ENCODE measurements around the gene ARIH2. TPM values are rescaled to one million over a fixed set of nuclear protein-coding genes. Genes with fewer than 3 reads are reported as not detected.

ARIH2 gene
- total and polyA plus RNA-seq, 8 donors = 29.8 to 202 (median 51.5) TPM

DNA sequence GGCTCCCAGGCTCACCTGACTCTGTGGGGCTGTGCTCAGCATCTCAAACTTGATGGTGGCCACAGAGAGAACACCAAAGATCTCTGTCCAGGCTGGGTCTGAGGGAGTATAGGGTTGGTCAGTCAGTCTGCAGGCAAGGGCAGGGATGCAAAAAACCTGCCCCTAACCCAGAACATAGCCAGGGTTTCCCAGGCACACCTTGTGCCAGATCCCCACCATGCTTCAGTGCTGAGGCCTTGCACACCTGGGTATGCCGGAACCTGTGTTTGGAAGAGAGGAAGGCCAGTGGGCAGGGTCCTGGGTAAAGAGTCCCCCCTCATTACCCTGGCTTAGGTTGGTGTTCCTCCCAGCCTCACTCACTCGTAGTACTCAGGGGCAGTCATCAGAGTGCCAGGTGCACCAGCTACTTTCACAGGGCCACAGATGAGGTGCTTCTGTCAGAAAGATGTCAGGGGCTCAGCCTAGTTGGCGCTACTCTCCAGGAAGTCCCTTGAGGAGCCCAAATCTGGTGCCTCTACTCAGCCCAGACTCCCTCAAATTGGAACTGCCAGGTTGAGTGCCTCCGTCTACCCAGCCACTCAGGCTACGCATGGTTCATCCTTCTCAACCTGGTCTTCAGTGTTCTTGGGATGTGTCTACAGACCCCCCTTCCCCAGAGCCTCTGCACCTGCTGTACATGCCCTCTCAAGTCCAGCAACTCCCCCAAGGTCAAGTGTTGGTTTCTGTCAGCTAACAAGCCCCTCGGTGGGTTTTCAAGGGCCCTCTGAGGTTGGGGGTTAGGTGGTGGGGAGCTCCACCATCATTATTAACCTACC, 98.0 kb downstream of the ARIH2 start:
- peak overlapping the region in 3 of 5 donors; percentile 75 to 88 (median 86) for H3K27ac ChIP-seq
- whole genome bisulfite sequencing, 5 donors = 83 to 86% (median 85%) methylated on average over 5 to 6 of the region's 6 CpGs
- H3K27me3 ChIP-seq = no peaks in the 10 kb centered on the region
- intact Hi-C loops (cut with DNase I; ENCODE audit: low total_unique reads) = no loop called here
- no peaks in the 10 kb centered on the region for H3K9me3 ChIP-seq
- H3K4me1 ChIP-seq = peaks cover 39 to 67% (median 64%) of the 10 kb centered on the region in 4 donors
- H3K4me3 ChIP-seq = no peak overlapping the region
- peaks cover 22 to 53% (median 52%) of the 10 kb centered on the region in 4 donors for H3K36me3 ChIP-seq
- TF ChIP-seq EP300 (IDR thresholded peaks at IDR 0.05) (no peak), POLR2AphosphoS5 (IDR thresholded peaks at IDR 0.05) (no peak), POLR2A (IDR thresholded peaks at IDR 0.05) (no peak)
- TF ChIP-seq, protein P1, sequence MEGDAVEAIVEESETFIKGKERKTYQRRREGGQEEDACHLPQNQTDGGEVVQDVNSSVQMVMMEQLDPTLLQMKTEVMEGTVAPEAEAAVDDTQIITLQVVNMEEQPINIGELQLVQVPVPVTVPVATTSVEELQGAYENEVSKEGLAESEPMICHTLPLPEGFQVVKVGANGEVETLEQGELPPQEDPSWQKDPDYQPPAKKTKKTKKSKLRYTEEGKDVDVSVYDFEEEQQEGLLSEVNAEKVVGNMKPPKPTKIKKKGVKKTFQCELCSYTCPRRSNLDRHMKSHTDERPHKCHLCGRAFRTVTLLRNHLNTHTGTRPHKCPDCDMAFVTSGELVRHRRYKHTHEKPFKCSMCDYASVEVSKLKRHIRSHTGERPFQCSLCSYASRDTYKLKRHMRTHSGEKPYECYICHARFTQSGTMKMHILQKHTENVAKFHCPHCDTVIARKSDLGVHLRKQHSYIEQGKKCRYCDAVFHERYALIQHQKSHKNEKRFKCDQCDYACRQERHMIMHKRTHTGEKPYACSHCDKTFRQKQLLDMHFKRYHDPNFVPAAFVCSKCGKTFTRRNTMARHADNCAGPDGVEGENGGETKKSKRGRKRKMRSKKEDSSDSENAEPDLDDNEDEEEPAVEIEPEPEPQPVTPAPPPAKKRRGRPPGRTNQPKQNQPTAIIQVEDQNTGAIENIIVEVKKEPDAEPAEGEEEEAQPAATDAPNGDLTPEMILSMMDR (IDR thresholded peaks at IDR 0.05) = no peak
- DNase-seq = peak in 1 of 2 donors; percentile 7

DNA sequence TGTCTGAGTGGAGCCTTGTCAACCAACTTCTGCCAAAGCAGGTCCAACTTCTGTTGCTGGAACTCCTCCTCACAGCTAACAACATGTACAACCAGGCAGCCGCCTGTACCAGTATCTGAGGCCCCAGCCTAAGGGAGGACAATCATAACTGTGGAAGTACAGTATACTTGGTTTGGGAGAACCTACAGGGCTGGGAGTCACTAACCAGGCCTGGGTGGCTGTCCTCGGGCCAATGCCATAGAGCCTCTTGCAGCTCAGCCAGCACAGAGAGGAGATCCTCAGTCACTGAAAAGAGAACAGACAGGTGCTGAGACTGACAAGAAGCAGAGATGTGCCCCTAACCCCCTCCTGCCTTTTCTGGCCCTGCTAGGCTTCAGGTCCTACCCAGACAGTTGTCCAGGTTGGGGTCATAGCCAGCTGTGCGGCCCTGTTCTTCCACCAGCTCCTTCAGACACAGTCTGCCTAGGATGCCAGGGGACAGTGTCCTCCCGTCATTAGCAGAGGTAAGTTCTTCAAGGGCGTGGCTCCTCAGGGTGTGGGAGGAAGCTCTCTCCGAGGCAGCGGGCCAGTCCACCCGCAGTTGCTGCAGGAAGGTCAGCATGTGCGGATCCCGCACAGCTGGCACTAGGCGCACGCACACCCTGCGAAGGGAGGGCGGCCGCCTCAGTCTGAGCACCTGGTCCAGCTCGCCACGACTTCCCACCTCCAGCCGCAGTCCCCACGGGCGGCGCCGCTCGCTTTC, 98.8 kb downstream of the ARIH2 start:
- intact Hi-C loops (cut with DNase I; ENCODE audit: low total_unique reads) = no loop called here
- Histone ChIP-seq H3K27me3 (no peaks in the 10 kb centered on the region), H3K9me3 (no peaks in the 10 kb centered on the region), H3K4me3 (peak overlapping the region; percentile 57 to 96 (median 82)), H3K4me1 (peaks cover 35 to 60% (median 58%) of the 10 kb centered on the region in 4 donors), H3K27ac (peak overlapping the region; percentile 75 to 99 (median 88)), H3K36me3 (peaks cover 22 to 45% (median 45%) of the 10 kb centered on the region in 4 donors)
- 5 to 20% (median 8%) methylated on average over 6 to 23 of the region's 23 CpGs for WGBS, 5 donors
- no peak for DNase-seq
- TF ChIP-seq, protein P1 (IDR thresholded peaks at IDR 0.05) = no peak
- TF ChIP-seq EP300 (IDR thresholded peaks at IDR 0.05) = no peak
- TF ChIP-seq POLR2A (IDR thresholded peaks at IDR 0.05) = no peak
- no peak for TF ChIP-seq POLR2AphosphoS5 (IDR thresholded peaks at IDR 0.05)

DNA sequence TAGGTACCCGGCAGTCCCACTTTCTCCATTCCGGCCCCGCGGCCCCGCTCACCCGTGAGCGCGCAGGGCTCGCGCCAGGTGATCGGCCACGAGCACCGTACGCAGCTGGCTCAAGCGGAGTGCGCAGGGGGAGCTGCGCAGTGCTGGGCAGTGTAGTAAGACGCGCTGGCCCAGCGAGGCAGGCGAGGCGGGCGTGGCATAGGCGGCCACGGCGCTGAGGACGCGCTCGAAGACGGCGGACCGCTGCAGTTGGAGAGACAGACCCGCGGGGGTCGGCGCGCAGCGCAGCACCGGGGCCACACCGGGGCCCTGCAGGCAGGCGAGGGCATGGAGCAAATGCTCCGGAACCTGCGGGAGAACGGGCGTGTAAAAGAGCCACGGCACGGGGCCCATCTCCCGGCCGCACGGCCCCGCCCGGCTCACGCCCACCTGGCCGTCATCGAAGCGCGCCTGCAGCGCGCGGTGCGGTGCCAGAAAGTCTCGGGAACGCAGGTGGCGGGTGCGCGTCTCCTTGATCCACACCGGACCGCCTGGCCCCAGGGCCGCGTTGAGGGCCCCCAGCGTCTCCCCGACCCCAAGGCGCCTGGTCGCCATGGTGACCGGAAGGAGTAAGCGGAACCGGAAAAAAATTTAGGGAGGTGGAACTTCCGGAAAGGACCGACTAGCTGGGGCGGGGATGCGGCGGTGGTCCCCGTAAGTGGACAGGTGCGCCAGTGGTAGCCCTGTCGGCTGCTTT, 99.5 kb downstream of the ARIH2 start, which contains the start of gene DALRD3:
DALRD3 (minus strand) TSS at position 610 of the 736 bp plus-strand sequence; CDS start at position 594, 16 bp downstream.
- peaks cover 22 to 41% (median 40%) of the 10 kb centered on the region in 4 donors for H3K36me3 ChIP-seq
- 0 to 1% (median 0%) methylated on average over 19 to 85 of the region's 85 CpGs for WGBS, 5 donors
- H3K9me3 ChIP-seq = no peaks in the 10 kb centered on the region
- H3K27me3 ChIP-seq = no peaks in the 10 kb centered on the region
- H3K4me3 ChIP-seq = peak within 1 kb of the TSS; percentile 57 to 96 (median 82)
- TF ChIP-seq EP300 (IDR thresholded peaks at IDR 0.05) (no peak), POLR2AphosphoS5 (IDR thresholded peaks at IDR 0.05) (peak in 2 of 3 donors; percentile 22 to 70)
- DNase-seq = peak; percentile 65 to 88
- intact Hi-C loops (cut with DNase I; ENCODE audit: low total_unique reads) = no loop called here
- H3K27ac ChIP-seq = peak within 1 kb of the TSS; percentile 89 to 100 (median 99)
- peaks cover 40 to 60% (median 58%) of the 10 kb centered on the region in 4 donors for H3K4me1 ChIP-seq

DNA sequence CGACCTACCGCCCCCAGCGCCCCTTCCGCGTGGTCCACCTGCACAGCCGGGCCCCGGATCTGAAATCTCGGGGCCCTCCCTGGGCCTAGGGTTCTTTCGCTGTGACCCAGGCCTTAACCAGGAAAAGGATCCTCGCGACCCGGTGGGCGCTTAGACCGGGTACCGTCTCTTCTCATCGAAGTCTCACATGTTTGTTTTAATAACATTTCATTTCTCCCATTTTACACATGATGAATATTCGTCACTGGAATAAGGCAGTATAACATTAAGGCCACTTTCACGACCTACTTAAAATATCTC, 100.0 kb downstream of the ARIH2 start:
- WGBS, 5 donors = 1 to 3% (median 2%) methylated on average over 17 to 18 of the region's 18 CpGs
- TF ChIP-seq POLR2A (IDR thresholded peaks at IDR 0.05) = no peak
- TF ChIP-seq, protein P1 (IDR thresholded peaks at IDR 0.05) = no peak
- no peak for TF ChIP-seq EP300 (IDR thresholded peaks at IDR 0.05)
- no peak for TF ChIP-seq POLR2AphosphoS5 (IDR thresholded peaks at IDR 0.05)
- peaks cover 44 to 61% (median 60%) of the 10 kb centered on the region in 4 donors for H3K4me1 ChIP-seq
- H3K4me3 ChIP-seq = peak overlapping the region; percentile 57 to 96 (median 82)
- intact Hi-C loops (cut with DNase I; ENCODE audit: low total_unique reads) = no loop called here
- no peaks in the 10 kb centered on the region for H3K9me3 ChIP-seq
- H3K36me3 ChIP-seq = peaks cover 26 to 41% (median 40%) of the 10 kb centered on the region in 4 donors
- peak overlapping the region; percentile 75 to 99 (median 88) for H3K27ac ChIP-seq
- no peak for DNase-seq
- no peaks in the 10 kb centered on the region for H3K27me3 ChIP-seq

Data from stomach (tissue), 9 donors.